NCI-H446 (cell line): ENCODE results near the gene PPP1CC.

Experiments
- DNase-seq, 2 experiments: peaks; one replicate each; lab custom pipeline; 2025; lab: John Stamatoyannopoulos, UW

Gene PPP1CC

GRCh38 chr12:110687396-110688169 lies 55.1 kb downstream of the PPP1CC start:
- DNase-seq: no peak

DNA sequence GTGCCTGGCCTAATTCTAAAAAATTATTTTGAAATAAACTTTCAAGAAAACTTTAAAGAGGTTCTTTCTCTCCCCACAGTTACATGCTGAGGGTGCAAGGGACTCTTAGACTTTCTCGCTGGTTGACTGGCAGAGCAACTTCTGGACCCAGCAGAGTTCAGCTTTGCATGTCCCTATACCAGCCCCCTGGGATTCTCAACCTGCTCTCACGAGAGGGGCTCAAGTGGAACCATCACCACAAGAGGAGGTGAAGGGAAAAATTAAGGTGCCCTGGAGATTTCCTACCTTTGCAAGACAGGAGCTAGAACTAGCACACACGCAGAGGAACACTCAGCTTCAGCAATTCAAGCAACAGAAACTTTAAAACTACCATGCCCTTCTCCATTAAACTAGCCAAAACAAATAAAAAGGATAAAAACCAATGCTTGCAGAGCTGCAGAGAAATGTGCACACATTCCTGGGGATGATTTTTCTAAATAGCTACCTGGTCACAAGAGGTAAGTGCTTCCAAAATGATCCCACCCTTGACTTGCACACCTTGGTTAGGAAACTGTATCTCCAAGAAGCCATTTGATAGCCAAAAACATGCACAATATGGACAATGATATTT lies 56.3 kb downstream of the PPP1CC start:
- DNase-seq: no peak

DNA sequence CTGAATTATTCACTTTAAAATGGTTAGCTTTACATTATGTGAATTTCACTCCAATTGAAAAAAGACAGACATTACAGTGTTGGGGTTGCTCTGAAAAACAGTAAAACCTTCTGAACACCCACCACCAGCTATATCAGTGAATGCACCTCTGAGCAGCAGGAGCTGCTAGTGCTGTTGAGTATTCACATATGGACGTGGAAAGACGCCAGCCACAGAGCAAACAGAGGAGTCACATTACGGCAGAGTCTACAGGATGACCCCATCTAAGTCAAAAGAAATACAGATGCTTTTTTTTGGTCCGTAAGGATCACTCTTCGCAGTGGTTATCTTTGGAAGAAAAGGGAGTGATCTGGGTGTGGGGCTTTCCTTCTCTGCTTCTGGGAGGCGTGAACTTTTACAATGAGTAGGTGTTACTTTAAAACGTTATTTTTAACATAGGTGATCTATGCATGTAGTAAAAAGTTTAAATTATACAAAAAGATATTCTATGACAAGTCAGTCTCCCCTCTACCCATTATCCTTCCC lies 58.3 kb downstream of the PPP1CC start:
- peak in 1 of 2 experiments; percentile 26 for DNase-seq

DNA sequence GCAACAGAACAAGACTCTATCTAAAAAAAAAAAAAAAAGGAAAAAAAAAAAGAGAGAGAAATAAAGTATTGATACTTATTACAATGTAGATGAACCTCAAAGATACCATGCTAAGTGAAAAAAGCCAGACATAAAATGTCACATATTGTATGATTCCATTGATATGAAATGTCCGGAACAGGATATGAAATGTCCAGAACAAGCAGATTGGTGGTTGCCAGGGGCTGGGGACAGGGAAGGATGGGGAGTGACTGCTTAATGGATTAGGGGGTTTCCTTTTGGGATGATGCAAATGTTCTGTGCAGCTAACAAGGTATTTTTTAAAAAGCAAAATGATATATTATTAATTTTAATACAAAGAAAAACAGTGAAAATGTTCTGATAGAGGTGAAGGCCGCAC lies 58.8 kb downstream of the PPP1CC start:
- no peak for DNase-seq

- DNase-seq: no peak
Observed at GRCh38 chr12:110680032-110680431, 62.7 kb downstream of the PPP1CC start.

- DNase-seq: no peak
Observed at GRCh38 chr12:110679201-110679600, 63.5 kb downstream of the PPP1CC start.

GRCh38 chr12:110677982-110678381 lies 64.7 kb downstream of the PPP1CC start:
- no peak for DNase-seq

GRCh38 chr12:110677206-110677911 lies 65.3 kb downstream of the PPP1CC start:
- no peak for DNase-seq

DNA sequence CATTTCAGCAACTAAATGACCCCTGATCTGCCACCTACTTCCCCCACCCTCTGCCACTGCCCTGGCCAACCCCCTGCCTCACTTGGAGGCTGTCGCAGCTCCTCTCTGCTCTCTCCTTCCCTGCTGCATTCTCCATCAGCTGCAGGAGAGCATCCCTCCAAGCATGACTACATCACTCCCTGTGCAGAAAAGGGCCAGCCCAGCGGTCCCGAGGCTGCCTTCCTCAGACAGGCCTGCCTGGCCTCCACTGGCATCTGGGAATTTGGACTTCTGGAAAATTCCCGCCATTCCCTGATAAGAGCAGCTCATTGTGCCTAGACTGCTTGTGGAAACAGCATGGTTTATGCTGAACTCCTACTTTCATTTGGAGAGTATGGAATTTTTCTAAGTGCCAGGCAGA lies 66.5 kb downstream of the PPP1CC start:
- DNase-seq: no peak

- DNase-seq: no peak
Observed at GRCh38 chr12:110670161-110670701, 72.5 kb downstream of the PPP1CC start.
